Astrocyte of the spinal cord (primary cell): ENCODE measurements around the gene AP3S1.

Experiments used
- DNase-seq: peaks from one replicate; pipeline ENCODE4 v3.0.0; 2011; ENCODE audit warnings: low read depth, low spot score
- H3K4me3 ChIP-seq: 2 replicates; pipeline ENCODE4 v1.5.1; 2011; ENCODE audit warnings: low read depth, mild to moderate bottlenecking, low read length, moderate library complexity
- CTCF ChIP-seq: IDR thresholded peaks from 2 replicates; pipeline ENCODE4 v1.5.1; 2012; ENCODE audit warnings: low read depth, mild to moderate bottlenecking, low read length, inconsistent platforms
- in situ Hi-C: cut with HindIII; loops from 2 replicates; pipeline ENCODE4 v1.10.0; 2017; ENCODE audit warnings: low sequenced_read_pairs

The AP3S1 gene

GRCh38 chr5:115812372-115812771, 29.4 kb upstream of the AP3S1 start:
- no peak overlapping the region for H3K4me3 ChIP-seq
- TF ChIP-seq CTCF = no peak
- in situ Hi-C loops = no loop called here
- no peak for DNase-seq

DNA sequence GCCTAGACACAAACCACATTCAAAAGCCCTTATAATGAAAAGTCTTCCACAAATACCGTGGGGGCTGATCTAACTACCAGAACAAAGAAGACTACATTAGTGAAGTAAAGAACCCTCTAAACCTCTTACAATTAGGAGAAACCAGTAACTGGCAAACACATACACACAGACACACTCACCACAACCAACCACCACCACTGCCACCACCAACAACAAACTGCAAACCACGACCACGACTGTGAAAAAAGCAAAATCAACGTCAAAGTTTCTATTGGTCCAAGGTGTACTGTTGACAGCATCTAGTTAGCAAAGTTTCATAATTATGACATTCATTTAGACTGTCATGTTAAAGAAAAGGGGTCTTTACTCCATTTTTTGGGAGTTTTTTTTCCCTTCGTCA, 28.0 kb upstream of the AP3S1 start:
- DNase-seq = no peak
- H3K4me3 ChIP-seq = no peak overlapping the region
- in situ Hi-C loops = no loop called here
- TF ChIP-seq CTCF = no peak

- H3K4me3 ChIP-seq = peak overlapping the region; percentile 62
- TF ChIP-seq CTCF = no peak
- in situ Hi-C loops = no loop called here
- DNase-seq = peak; percentile 39
These were observed 26.6 kb upstream of the AP3S1 start for GRCh38 chr5:115815006-115815692.

GRCh38 chr5:115815693-115816225, 26.0 kb upstream of the AP3S1 start:
- TF ChIP-seq CTCF = no peak
- in situ Hi-C loops = no loop called here
- peak; percentile 8 for DNase-seq
- H3K4me3 ChIP-seq = peak overlapping the region; percentile 62

DNA sequence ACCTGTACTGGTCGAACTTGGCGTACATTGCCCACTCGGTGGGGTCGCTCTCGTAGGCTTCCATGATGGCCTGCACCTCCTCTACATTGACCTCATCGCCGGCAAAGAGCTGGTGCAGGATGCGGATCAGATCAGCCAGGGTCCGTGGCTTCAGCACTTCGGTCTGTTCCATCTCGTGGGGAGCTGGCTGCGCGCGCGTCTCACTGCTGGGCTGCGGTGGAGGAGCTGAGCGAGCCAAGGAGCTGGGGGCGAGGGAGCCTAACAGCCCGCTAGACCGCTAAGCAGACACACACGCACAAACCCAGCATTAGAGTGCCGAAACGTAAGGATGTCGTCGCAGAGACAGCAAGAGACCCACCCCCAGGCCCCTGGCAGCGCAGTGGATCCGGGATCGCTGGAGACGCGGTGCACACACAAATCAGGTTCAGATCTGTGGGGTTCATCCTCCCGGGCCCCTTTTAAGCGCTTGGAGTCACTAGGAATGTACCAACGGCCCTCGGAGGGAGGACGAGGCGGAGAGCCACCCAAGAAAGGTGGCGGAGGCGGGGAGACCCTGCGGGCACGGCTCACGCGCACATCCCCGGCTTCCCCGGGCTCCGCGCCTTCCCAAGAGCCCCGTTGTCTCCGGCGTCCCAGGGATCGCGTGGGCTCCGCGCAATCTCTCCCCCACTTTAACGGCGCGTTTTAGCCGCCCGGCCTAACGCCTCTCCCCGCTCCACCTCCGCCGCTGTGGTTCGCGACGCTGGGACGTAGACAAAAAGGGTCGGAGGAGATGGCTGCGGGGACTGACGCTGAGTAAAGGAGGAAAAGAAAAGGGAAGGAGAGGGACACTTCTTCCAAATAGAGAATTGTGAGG, 25.3 kb upstream of the AP3S1 start, which contains the start of gene CDO1:
TSS of gene CDO1 (minus strand) at position 434 of the 856 bp plus-strand sequence. CDS start at position 172, 262 bp downstream.
- in situ Hi-C loops = no loop called here
- peak within 1 kb of the TSS; percentile 62 for H3K4me3 ChIP-seq

GRCh38 chr5:115817386-115817785, 24.3 kb upstream of the AP3S1 start:
- in situ Hi-C loops = no loop called here

More for the DNA sequence above, 25.3 kb upstream of the AP3S1 start, which contains the start of gene CDO1:
- peak; percentile 77 for DNase-seq
- no peak for TF ChIP-seq CTCF

More at GRCh38 chr5:115817386-115817785, 24.3 kb upstream of the AP3S1 start:
- no peak for DNase-seq
- no peak overlapping the region for H3K4me3 ChIP-seq
- no peak for TF ChIP-seq CTCF
